Heart right ventricle (tissue), 16 donors: ENCODE measurements around the gene MCM3AP. TPM values are rescaled to one million over a fixed set of nuclear protein-coding genes. Genes with fewer than 3 reads are reported as not detected.
"Not testable (repeated sequence)": the region's sequence is repeated elsewhere in the genome, so short reads cannot be mapped to it uniquely, and the experiment has no call there.

Source experiments
- ATAC-seq, 8 donors: fragments of 200-7000 bp; cut with Tn5 transposase; one replicate each; pipeline ENCODE4 v1.9.1; 2020; ENCODE audit warnings: mild to moderate bottlenecking in 8 of 8, moderate library complexity in 8 of 8, moderate number of reproducible peaks in 1 of 8
- DNase-seq, 2 donors: peaks; one replicate each; pipeline ENCODE4 v3.0.0-alpha.2; 2020
- H3K27ac ChIP-seq, 10 donors: fragments of 200-600 bp; sonication (generic) in 2 of 10; one replicate each; pipeline versions ENCODE4 v1.5.0 to v1.8.0; 2020 to 2022; ENCODE audit warnings: mild to moderate bottlenecking in 3 of 10
- H3K27me3 ChIP-seq, 7 donors: fragments of 200-600 bp; one replicate each; pipeline ENCODE4 v1.8.0; 2021 to 2022; ENCODE audit warnings: mild to moderate bottlenecking in 2 of 7
- H3K36me3 ChIP-seq, 9 donors: fragments of 200-600 bp; sonication (generic) in 1 of 9; one replicate each; pipeline versions ENCODE4 v1.5.0 to v1.8.0; 2020 to 2022; ENCODE audit warnings: mild to moderate bottlenecking in 2 of 9
- H3K4me1 ChIP-seq, 9 donors: fragments of 200-600 bp; sonication (generic) in 1 of 9; one replicate each; pipeline versions ENCODE4 v1.5.0 to v1.8.0; 2020 to 2022; ENCODE audit warnings: mild to moderate bottlenecking in 4 of 9
- H3K4me3 ChIP-seq, 10 donors: fragments of 200-600 bp; sonication (generic) in 2 of 10; one replicate each; pipeline versions ENCODE4 v1.5.0 to v1.8.0; 2020 to 2022; ENCODE audit warnings: mild to moderate bottlenecking in 7 of 10, moderate library complexity in 2 of 10
- H3K9me3 ChIP-seq, 11 donors: fragments of 200-600 bp in 10 of 11; sonication (generic) in 2 of 11; one replicate each; pipeline versions ENCODE4 v1.5.0 to v1.8.0; 2013 to 2022; ENCODE audit warnings: mild to moderate bottlenecking in 2 of 11, control low read depth in 1 of 11, moderate library complexity in 1 of 11
- WGBS, 2 donors: extraction: QIAGEN DNeasy Blood & Tissue Kit; methylation state at CpG; one replicate each; pipeline ENCODE4 v1.1.7; 2013; ENCODE audit warnings: inconsistent platforms in 1 of 2; 5-methylcytosine and 5-hydroxymethylcytosine counted together
- intact Hi-C, 10 donors: fragments of 100-400 bp; cut with DNase I; formaldehyde crosslinking; loops; one replicate each; pipeline versions ENCODE4 v1.11.1 to v1.14.2; 2022
- polyA plus RNA-seq, 2 donors: library from polyadenylated mRNA; stranded (reverse); fragments of 200-250 nt; gene quantifications; one replicate each; pipeline ENCODE4 v1.2.3, GENCODE V29; 2013
- total RNA-seq, 10 donors: library from RNA; stranded (reverse); fragmentation: NEBNext Ultra II Directional in 3 of 10; extraction: Animal tissue kit (Norgen Biotek cat#: 25700) in 3 of 10; gene quantifications; one replicate each; pipeline versions ENCODE4 v1.2.1 to v1.2.4, GENCODE V29; 2021 to 2023
- TF ChIP-seq, protein P1 (sequence below), 9 donors: fragments of 200-600 bp; sonication (generic) in 2 of 9; IDR thresholded peaks; one replicate each; pipeline versions ENCODE4 v1.5.0 to v1.8.0; 2021 to 2022; ENCODE audit warnings: antibody characterized with exemption in 9 of 9, mild to moderate bottlenecking in 5 of 9, moderate library complexity in 1 of 9
- donor health status: Arrhythmogenic right ventricular cardiomyopathy.
- donor health status: ischemic (EF 13 %, LVEDD 7.1; RV severe dilation, severe dysfunction).
- donor health status: healthy with polysubstance abuse.
- donor health status: DM: no; HTN: yes; CAD: no.
- donor health status: DM: no; HTN: no; CAD: no.
- donor health status: ischemic (EF 25% LVEDD 6.9; RV normal size, moderate dysfunction).
- donor health status: ischemic (EF 25% LVEDD 5.7; RV mildly dilated, moderate dysfunction).
- donor health status: healthy.
- donor health status: DM: yes; HTN: yes; CAD: no.
- donor health status: Ischemic cardiomyopathy.
- donor health status: ischemic (EF 35%, LVEDD 5.7; RV mildly dilated, moderate dysfunction).
- donor health status: nonischemic (EF 11% LVEDD 7.7; RV severe dilation, severe dysfunction).
- donor health status: DM: yes; HTN: yes; CAD: no.
- donor health status: PGD.
- donor health status: ischemic (EF 29% LVEDD 5.4; RV normal size, mild dysfunction).
- donor health status: nonischemic (EF 23%, LVEDD 6.1; RV moderate dilation, normal function).

The MCM3AP gene
- total and polyA plus RNA-seq, 12 donors, result 31.0 to 68.4 (median 52.0) TPM

DNA sequence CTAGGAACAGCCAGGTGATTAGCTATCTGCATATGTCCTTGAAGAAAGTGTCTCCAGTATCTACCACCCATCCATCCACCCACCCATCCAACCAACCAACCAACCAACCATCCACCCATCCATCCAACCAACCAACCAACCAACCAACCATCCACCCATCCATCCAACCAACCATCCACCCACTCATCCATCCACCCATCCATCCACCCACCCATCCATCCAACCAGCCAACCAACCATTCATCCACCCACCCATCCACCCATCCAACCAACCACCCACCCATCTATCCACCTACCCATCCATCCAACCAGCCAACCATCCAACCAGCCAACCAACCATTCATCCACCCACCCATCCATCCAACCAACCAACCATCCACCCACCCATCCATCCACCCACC lies 26.2 kb upstream of the MCM3AP start:
- intact Hi-C loops, result loop anchor here in 1 of 10 donors (10.0 kb wide), 1 partner anchor 47 kb away; no protein-coding TSS in a partner anchor
- ATAC-seq, result no peak
- Histone ChIP-seq H3K27ac (no peak overlapping the region), H3K27me3 (no peaks in the 10 kb centered on the region), H3K4me1 (no peaks in the 10 kb centered on the region), H3K36me3 (peaks cover 0 to 27% (median 0%) of the 10 kb centered on the region in 9 donors), H3K4me3 (no peak overlapping the region), H3K9me3 (no peaks in the 10 kb centered on the region)
- TF ChIP-seq, protein P1, sequence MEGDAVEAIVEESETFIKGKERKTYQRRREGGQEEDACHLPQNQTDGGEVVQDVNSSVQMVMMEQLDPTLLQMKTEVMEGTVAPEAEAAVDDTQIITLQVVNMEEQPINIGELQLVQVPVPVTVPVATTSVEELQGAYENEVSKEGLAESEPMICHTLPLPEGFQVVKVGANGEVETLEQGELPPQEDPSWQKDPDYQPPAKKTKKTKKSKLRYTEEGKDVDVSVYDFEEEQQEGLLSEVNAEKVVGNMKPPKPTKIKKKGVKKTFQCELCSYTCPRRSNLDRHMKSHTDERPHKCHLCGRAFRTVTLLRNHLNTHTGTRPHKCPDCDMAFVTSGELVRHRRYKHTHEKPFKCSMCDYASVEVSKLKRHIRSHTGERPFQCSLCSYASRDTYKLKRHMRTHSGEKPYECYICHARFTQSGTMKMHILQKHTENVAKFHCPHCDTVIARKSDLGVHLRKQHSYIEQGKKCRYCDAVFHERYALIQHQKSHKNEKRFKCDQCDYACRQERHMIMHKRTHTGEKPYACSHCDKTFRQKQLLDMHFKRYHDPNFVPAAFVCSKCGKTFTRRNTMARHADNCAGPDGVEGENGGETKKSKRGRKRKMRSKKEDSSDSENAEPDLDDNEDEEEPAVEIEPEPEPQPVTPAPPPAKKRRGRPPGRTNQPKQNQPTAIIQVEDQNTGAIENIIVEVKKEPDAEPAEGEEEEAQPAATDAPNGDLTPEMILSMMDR (IDR thresholded peaks at IDR 0.05), result no peak
- DNase-seq, result no peak

DNA sequence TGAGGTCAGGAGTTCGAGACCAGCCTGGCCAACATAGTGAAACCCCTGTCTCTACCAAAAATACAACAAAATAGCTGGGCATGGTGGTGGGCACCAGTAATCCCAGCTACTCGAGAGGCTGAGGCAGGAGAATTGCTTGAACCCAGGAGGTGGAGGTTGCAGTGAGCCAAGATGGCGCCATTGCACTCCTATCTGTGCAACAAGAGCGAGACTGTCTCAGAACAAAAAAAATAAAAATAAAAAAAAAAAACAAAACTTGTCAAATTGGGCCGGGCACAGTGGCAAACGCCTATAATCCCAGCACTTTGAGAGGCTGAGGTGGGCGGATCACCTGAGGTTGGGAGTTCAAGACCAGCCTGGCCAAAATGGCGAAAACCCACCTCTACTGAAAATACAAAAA lies 24.8 kb upstream of the MCM3AP start:
- not testable (repeated sequence) for ATAC-seq, H3K4me1 ChIP-seq, H3K27me3 ChIP-seq, H3K9me3 ChIP-seq, H3K4me3 ChIP-seq, H3K27ac ChIP-seq, DNase-seq
- 98 to 99% methylated on average over 8 of the region's 8 CpGs for WGBS, 2 donors
- intact Hi-C loops, result loop anchor here in 1 of 10 donors (10.0 kb wide), 1 partner anchor 45 kb away; no protein-coding TSS in a partner anchor
- H3K36me3 ChIP-seq, result peaks cover 0 to 30% (median 0%) of the 10 kb centered on the region in 9 donors

DNA sequence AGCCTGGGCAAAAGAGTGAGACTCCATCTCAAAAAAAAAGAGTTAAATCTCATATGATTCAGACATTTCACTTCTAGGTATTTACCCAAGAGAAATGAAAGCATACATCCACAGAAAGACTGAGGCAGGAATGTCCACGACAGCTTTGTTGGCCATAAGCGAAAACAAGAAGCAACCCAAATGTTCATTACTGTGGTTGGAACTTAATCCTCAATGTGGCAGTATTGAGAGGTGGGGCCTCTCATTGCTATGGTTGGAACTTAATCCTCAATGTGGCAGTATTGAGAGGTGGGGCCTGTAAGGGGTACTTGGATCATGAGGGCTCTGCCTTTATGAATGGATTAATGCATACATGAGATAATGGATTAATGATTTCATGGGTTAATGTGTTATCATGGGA lies 23.0 kb upstream of the MCM3AP start:
- 94 to 97% methylated on average over 2 of the region's 2 CpGs for WGBS, 2 donors
- DNase-seq (no peak), ATAC-seq (no peak)
- intact Hi-C loops, result no loop called here
- Histone ChIP-seq H3K4me3 (no peak overlapping the region), H3K9me3 (no peaks in the 10 kb centered on the region), H3K36me3 (peaks cover 0 to 34% (median 0%) of the 10 kb centered on the region in 9 donors), H3K4me1 (no peaks in the 10 kb centered on the region), H3K27ac (no peak overlapping the region), H3K27me3 (no peaks in the 10 kb centered on the region)
- TF ChIP-seq, protein P1 (IDR thresholded peaks at IDR 0.05), result no peak

DNA sequence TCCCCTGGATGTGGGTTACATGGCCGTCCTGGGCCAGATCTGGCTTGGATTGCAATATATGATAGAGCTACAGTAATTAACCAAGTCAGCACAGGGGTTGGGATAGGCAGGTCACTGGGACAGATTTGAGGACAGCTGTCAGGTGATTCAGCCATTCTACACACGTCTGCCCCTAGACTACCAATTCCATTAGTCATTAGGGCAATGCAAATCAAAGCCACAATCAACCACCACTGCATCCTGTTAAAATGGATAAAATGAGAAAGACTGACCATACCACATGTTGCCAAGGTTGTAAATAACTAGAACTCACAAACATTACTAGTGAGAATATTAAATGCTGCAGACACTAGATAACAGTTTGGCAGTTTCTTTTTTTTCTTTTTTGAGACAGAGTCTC lies 22.2 kb upstream of the MCM3AP start:
- Histone ChIP-seq H3K4me1 (no peaks in the 10 kb centered on the region), H3K4me3 (no peak overlapping the region), H3K36me3 (peaks cover 0 to 29% (median 0%) of the 10 kb centered on the region in 9 donors), H3K27ac (no peak overlapping the region), H3K27me3 (no peaks in the 10 kb centered on the region), H3K9me3 (no peaks in the 10 kb centered on the region)
- no peak for DNase-seq
- intact Hi-C loops, result no loop called here
- WGBS, 2 donors, result 84 to 91% methylated on average over 2 of the region's 2 CpGs
- no peak for ATAC-seq
- TF ChIP-seq, protein P1 (IDR thresholded peaks at IDR 0.05), result no peak

DNA sequence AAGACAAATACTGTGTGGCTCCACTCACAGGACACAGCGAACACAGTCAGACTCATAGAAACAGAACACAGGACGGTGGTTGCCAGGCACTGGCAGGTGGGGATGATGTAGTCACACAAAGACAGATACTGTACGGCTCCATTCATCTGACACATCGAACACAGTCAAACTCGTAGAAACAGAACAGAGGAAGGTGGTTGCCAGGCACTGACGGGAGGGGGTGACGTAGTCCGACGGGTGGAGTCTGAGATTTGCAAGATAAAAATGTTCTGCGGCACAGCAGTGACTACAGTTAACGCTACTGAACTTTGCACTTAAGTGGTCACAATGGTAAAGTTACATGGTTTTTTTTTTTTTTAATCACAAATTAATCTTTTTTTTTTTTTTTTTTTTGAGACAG lies 19.5 kb upstream of the MCM3AP start:
- H3K36me3 ChIP-seq, result peaks cover 0 to 45% (median 0%) of the 10 kb centered on the region in 9 donors
- no peak overlapping the region for H3K4me3 ChIP-seq
- H3K27ac ChIP-seq, result no peak overlapping the region
- ATAC-seq (no peak), DNase-seq (no peak)
- intact Hi-C loops, result no loop called here
- no peaks in the 10 kb centered on the region for H3K4me1 ChIP-seq
- 96% methylated on average over 11 of the region's 11 CpGs for WGBS, 2 donors
- no peaks in the 10 kb centered on the region for H3K27me3 ChIP-seq
- H3K9me3 ChIP-seq, result no peaks in the 10 kb centered on the region
- TF ChIP-seq, protein P1 (IDR thresholded peaks at IDR 0.05), result no peak
